GM12875 (cell line): Measurements from ENCODE around the gene BCL11B.

Source experiments
- H3K4me3 ChIP-seq: one replicate; pipeline ENCODE4 v1.5.1; 2011; ENCODE audit warnings: low read depth, low read length, control low read depth
- CTCF ChIP-seq: IDR thresholded peaks from 2 replicates; pipeline ENCODE4 v1.5.1; 2011; ENCODE audit warnings: low read depth, mild to moderate bottlenecking, control low read depth, inconsistent platforms, low read length, moderate library complexity, borderline replicate concordance; ENCODE audit not compliant: insufficient read depth

The BCL11B gene

GRCh38 chr14:99125113-99125512, 146.9 kb downstream of the BCL11B start:
- TF ChIP-seq CTCF: no peak

GRCh38 chr14:99124482-99125105, 147.4 kb downstream of the BCL11B start:
- no peak overlapping the region for H3K4me3 ChIP-seq
- no peak for TF ChIP-seq CTCF

More at GRCh38 chr14:99125113-99125512, 146.9 kb downstream of the BCL11B start:
- H3K4me3 ChIP-seq: no peak overlapping the region

- TF ChIP-seq CTCF: no peak
- H3K4me3 ChIP-seq: no peak overlapping the region
Measured at GRCh38 chr14:99123208-99123870, 148.7 kb downstream of the BCL11B start.

- no peak overlapping the region for H3K4me3 ChIP-seq
- no peak for TF ChIP-seq CTCF
Measured at GRCh38 chr14:99122521-99123125, 149.4 kb downstream of the BCL11B start.

GRCh38 chr14:99121319-99121875, 150.6 kb downstream of the BCL11B start:
- no peak for TF ChIP-seq CTCF
- H3K4me3 ChIP-seq: no peak overlapping the region

GRCh38 chr14:99120526-99121318, 151.3 kb downstream of the BCL11B start:
- no peak for TF ChIP-seq CTCF
- no peak overlapping the region for H3K4me3 ChIP-seq
